SW 1271 (cell line): ENCODE results near the gene ELSPBP1.
"Not testable (repeated sequence)": the region's sequence is repeated elsewhere in the genome, so short reads cannot be mapped to it uniquely, and the experiment has no call there.

Experiments
- DNase-seq, 2 experiments: peaks; one replicate each; lab custom pipeline; 2025; lab: John Stamatoyannopoulos, UW

ELSPBP1 gene

DNA sequence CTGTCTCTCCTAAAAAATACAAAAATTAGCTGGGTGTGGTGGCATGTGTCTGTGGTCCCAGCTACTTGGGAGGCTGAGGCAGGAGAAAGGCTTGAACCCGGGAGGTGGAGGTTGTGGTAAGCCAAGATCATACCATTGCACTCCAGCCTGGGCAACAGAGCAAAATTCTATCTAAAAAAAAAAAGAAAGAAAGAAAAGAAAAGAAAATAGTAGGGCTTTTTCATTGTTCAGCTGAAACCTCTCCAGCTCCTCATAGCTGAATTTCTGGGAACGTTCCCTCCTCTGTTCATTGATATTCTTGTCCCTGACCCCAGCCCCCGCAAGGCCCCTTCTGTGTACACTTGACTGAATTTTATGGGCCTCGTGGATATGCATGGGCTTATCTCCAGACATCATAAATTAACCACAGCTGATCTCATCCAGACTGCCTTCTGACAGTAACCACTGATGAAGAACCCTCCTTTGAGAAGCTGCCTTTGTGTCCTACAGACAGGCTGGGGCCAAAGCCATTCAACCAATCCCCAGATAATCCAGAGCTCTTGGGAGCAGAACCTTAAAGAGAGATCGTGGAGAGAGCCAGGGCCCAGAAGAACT is at the start of gene ELSPBP1:
TSS of gene ELSPBP1 (plus strand) at position 424 of the 594 bp plus-strand sequence. CDS start 14,036 bp downstream, outside the sequence.
- no peak for DNase-seq

DNA sequence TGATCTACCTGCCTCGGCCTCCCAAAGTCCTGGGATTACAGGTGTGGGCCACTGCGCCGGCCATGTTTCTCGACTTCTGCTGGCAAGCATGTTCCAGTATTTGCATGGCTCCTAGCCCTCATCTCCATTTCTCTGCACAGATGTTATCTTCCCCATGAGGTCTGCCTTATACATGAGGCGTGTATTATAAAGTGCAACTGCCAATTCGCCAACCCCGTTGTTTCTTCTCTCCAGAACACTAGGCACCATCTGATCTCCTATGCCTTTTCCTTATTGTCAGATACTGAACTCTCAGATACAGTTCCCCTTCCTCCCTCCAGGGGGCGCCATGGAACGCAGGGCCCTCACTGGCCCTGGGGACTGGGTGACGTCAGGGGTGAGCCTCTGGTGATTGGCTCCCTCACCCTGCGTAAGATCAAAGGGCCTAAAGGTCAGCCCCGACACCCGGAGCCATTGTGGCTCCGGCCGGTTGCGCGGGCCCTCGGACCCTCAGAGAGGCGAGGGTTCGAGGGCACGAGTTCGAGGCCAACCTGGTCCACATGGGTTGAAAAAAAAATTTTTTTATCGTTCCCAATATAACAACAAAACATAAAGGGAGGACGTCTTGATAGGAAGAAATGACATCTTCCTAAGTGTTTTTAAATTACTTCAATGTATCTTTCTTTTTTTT is 44.4 kb upstream of the ELSPBP1 start:
- not testable (repeated sequence) for DNase-seq

DNA sequence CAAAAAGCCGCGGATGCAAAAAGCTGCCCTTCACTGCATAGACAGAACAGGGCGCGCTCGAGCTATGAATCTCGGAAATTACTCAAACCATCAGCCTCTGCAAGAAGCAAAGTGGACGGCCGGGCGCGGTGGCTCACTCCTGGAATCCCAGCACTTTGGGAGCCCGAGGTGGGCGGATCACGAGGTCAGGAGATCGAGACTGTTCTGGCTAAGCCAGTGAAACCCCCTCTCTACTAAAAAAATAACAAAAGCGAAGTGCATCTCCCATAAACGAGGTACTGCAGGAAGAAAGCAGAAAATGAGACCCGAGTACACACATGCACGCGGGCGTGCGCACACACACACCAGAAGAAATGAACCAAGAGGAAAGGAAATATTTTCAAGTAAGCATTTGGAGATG is 42.3 kb upstream of the ELSPBP1 start:
- DNase-seq: not testable (repeated sequence)

DNA sequence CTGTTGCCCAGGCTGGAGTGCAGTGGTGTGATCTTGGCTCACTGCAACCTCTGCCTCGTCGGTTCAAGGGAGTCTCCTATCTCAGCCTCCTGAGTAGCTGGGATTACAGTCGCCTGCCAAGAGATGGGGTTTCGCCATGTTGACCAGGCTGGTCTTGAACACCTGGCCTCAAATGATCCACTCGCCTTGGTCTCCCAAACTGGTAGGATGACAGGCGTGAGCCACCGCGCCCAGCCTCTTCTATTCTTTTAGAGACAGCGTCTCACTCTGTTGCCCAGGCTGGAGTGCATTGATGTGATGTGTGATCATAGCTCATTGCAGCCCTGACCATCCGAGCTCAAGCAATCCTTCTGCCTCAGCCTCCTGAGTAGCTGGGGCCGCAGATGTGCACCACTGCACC is 38.5 kb upstream of the ELSPBP1 start:
- DNase-seq: not testable (repeated sequence)

DNA sequence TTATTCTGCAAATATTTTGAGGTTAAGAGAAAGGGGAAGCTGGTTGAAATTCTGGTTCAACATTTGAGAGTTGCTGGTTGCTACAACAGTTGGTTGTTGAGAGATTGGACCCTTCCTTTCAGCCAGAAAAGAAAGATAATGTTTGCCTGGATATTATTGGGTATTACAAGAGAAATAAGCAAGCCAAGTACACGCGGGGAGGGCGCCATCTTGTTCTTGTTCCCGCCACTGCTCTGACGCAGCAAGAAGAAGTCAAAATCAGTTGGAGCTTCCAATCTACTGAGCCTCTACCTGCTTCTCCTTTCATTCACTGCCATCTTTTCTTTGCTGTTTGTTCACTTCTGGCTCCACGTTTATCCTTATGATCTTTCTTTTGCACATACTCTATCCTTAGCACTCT is 20.9 kb upstream of the ELSPBP1 start:
- no peak for DNase-seq

DNA sequence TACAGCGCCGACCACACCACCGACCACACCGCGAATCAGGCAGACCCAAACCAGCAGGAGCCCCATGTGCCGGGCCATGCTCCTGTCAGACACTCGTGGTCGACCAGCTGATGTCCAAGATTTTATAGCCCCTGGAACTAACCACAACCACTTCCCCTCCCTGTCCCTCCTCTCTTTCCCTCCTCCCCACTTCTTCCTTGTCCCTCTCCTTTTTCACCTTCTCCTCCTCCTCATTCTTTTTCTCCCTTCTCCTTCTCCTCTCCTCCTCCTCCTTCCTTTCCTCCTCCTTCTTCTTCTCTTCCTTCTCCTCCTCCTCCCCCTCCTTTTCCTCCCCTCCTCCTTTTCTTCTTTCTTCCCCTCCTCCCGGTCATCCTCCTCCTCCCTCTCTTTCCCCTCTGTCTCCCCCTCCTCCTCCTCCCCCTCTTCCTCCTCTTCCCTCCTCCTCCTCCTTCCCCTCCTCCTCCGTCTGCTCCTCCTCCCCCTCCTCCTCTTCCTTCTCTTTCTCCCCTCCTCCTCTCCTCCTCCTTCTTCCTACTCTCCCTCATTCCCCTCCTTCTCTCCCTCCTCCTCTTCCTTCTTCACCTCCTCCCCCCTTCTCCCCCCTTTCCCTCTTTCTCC is 3.1 kb upstream of the ELSPBP1 start:
- DNase-seq: no peak

DNA sequence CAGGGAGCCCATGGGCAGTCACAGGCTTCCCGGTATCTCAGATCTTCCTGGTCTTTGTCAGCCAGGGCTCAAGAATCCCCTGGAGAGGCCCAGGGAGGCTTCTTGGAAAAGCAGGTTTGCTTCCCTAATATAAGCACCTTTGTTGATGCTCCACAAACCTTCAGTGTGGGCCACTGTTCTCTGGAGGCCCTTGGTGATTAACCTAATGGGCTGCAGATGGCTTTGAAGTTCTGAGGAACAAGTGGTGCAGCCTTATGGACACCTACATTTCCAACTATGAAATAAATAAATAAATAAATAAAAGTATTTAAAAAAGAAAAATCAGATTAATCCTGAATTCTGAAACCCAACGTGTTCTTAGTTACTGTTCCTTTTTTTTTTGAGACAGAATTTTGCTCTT is 2.4 kb upstream of the ELSPBP1 start, which contains the start of gene BSPH1:
TSS of gene BSPH1 (minus strand) at position 101 of the 400 bp plus-strand sequence. CDS start at position 12, 89 bp downstream.
- no peak for DNase-seq

DNA sequence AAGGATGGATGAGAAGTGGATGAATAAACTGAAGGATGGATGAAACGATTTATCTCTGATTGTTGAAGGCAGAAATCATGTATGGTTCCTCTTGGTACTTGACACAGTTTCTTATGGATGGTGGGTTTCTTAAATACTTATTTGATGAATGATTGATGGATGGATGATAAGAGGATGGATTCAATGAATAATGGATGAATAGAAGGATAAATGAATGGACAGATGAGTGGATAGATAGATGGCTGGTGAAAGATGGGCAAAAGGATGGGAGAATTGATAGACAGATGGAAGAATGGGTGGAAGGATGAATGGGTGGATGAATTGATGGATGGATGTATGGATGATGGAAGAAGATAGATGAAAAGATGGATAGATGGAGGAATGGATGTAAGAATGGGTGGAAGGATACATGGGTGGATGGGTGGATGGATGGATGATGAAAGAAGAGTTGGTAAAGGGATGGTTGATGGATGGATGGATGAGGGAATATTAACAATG is 1.8 kb downstream of the ELSPBP1 start:
- DNase-seq: no peak

DNA sequence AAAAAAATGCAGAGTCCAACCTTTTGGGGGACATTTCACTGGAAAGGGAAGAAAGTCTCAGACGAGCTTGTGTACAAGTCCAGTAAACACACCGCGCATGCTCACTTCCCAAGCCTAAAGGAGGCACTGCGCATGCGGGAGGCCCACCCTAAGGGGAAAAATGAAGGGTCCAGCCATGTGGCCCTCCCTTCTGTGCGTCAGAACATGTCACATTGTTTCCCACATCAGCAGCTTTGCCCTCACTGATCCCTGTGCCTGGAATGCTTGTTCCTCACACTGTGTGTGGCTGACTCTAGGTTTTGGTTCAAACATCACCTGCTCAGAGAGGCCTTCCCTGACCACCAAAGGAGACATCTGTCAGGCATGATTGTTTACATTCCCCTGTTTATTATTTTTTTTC is 4.4 kb downstream of the ELSPBP1 start:
- DNase-seq: no peak

DNA sequence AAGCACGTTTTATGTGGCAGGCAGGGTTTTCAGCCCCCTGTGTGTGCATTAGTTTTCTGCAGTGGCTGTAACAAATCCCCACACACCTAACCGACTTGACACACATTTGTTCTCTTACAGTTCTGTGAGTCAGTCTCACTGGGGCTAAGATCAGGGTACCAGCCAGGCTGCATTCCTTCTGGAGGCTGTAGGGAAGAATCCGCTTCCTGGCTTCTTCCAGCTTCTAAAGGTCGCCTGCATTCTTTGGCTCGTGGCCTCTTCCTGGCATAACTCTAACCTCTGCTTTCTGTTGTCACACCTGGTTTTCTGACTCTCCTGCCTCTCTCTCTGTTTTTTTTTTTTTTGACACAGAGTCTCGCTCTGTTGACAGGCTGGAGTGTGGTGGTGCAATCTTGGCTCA is 6.4 kb downstream of the ELSPBP1 start:
- no peak for DNase-seq

DNA sequence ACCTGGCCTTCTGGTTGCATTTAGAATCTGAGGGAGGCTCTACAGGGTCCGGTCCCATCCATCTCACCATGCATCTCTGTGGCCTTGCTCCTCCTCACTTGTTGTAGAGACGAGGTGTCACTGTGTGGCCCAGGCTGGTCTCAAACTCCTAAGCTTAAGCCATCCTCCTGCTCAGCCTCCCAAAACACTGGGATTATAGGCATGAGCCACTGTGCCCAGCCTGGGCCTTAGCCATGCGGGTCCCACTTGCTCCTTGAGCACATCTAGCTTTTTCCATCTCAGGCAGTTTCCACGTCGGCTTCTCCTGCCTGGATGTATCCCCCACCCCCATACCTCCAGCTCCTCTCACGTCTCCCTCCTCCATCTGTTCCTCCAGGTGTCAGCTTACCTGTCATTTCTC is 9.8 kb downstream of the ELSPBP1 start:
- DNase-seq: no peak

DNA sequence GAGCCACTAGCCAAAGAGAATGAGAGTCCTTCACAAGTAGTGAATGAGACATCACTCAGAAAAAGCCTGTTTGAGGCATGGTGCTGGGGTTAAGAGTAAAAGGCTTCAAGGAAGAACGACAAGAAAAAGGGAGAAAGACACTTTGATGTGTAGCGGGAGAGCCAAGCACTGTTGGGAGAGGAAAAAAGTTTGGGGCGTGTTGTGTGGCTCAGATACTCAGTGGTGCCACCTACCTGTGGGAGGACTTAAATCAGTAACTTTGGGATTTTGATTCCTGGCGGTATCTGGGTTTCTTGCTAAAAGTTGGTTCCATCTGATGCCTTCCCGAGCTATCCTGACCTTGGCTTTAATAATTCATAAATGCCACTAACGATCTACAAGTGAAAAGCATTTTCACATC is 12.3 kb downstream of the ELSPBP1 start:
- DNase-seq: no peak

DNA sequence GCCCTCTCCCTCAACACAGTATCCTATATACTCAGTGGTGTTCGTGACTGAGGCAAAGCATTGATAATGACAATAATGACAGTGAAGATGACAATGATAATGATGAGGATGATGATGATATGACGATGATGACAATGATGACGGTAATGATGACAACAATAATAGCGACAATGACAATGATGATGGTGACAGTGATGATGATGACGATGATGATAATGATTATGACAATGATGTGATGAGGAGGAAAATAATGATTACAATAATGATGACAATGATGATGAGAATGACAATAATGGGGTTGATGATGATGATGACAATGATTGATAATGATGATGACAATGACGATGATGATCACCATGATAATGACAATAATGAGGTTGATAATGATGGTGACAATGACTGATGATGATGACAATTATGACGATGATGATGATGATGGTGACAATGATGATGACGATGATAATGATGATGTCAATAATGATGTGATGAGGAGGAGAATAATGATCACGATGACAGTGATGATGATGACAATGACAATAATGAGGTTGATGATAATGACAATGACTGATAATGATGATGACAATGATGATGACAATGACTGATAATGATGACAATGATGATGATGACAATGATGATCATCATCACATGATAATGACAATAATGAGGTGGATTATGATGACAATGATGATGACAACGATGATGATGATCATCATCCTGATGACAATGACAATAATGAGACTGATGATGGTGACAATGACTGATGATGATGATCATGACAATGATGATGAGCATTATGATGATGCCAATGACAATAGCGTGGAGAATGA is 16.7 kb downstream of the ELSPBP1 start:
- no peak for DNase-seq

DNA sequence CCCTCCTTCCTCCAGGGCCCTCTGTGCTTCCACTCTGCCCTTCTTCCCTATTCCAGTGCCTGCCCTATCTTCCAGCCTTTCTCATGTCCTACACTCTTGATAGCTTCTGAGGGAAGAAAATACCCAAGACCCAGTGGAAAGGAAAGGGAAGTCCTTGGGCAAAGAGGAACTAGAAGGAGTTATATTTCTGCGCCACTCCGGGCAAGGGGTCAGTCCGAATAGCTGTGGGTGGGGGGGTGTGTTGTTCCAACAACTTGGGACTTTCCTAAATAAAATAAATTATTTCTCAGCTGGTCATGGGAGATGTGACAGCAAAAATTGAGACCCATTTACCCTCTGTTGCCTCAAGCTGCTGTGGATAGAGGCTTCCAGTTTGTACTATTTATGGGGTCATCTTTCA is 26.3 kb downstream of the ELSPBP1 start:
- no peak for DNase-seq

DNA sequence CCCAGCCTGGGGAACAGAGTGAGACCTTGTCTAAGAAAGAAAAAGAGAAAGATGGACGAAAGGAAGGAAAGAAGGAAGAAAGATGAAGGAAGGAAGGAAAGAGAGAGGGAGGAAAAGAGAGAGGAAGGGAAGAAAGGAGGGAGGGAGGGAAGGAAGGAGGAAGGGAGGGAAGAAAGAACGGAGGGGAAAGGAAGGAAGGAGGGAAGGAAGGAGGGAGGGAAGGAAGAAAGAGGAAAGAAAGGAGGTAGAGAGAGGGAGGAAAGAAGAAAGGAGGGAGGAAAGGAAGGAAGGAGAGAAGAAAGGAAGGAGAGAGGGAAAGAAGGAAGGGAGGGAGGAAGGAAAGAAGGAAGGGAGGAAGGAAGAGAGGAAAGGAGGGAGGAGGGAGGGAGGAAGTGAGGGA is 28.6 kb downstream of the ELSPBP1 start:
- DNase-seq: no peak

DNA sequence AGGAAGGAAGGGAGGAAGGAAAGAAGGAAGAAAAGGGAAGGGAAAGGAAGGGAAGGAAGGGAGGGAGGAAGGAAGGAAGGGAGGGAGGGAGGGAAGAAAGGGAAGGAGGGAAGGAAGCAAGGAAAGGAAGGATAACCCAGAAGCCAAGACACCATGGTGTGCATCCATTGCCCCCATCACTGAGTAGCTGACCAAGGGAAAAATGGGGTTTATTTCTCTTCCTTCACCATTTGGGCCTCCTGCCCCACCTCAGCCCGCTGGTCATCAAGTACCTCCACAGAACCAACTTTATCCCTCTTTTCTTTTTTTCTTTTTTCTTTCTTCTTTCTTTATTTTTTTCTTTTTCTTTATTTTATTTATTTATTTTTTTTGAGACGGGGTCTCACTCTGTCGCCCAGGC is 29.1 kb downstream of the ELSPBP1 start:
- DNase-seq: no peak

DNA sequence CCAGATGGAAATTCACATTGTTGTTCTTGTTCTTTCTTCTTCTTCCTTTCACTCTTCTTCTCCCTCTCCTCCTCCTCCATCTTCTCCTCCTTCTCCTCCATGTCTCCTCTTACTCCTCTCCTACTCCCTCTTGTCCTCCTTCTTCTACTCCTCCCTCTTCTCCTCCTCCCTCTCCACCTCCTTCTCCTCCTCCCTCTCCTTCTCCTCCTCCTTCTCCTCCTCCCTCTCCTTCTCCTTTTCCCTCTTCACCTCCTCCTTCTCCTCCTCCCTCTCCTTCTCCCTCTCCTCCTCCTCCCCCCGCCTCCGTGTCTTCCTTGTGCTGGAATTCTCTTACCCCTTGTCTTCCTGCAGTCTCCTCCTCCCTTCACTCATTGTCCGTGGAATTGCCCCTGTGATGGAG is 31.0 kb downstream of the ELSPBP1 start:
- no peak for DNase-seq

DNA sequence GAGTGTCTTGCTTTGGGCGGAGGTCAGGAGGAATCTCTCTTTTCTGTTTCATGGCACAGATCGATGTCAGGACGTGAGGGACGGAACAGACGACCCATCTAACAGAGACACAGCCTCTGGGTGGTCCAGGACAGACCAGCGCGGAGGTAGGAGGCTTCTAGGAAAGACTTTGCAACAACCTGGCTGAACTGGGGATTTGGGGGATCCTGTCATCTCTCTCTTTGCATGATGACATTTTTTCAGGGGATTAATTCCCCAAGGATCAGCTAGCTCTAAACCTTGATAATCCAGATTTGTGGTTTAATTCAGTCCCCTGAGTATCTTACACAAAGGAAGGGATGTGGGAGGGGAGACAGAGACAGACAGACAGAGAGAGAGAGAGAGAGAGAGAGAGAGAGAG is 35.0 kb downstream of the ELSPBP1 start:
- no peak for DNase-seq

DNA sequence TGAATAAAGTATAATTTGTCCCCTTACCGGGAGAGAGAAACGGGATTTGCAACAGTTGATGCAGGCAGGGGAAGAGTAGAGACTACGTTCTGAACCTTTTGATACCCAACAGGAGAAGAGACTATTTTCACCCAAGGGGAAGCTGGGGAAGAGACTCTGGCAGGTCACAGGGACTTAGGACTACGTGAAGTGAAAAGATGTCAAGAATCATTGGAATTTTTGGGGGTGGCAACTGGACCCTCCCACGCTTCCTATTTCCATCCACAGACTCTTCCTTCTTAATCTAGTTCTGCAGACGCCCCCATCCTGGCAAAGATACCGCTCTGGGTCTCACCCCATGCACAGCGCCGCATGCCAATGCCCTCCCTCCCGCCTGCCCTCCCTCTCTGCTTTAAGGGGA is 35.6 kb downstream of the ELSPBP1 start:
- DNase-seq: no peak

DNA sequence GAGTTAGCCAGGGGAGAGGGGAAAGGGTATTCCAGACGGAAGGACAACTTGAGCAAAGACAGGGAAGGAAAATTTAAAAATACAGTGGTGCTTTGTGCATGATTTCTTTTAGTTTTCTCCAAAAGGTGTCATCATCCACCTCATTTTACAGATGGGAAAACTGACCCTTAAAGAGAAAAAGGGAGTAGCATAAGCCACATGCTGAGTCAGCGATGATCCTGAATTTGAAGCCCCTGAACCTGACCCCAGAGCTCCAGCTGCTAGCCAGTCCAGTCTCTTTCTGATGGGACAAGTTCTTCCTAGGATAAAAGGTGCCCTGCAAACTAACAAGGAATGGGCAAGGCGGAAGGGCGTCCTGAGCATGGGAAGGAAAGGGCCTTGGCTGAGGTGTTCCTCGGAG is 39.2 kb downstream of the ELSPBP1 start:
- no peak for DNase-seq

DNA sequence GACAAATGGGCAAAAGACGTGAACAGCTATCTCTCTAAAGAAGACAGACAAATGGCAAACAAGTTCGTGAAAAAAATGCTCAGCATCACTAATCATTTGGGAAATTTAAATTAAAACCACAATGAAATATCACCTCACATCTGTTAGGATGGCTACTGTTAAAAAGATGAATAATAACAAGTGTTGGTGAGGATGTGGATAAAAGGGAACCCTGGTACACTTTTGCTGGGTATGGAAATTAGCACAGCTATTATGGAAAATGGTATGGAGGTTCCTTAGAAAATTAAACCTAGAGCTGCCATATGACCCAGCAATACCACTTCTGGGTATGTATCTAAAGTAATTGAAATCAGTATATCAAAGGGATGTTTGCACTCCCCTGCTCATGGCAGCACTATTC is 42.3 kb downstream of the ELSPBP1 start:
- no peak for DNase-seq

DNA sequence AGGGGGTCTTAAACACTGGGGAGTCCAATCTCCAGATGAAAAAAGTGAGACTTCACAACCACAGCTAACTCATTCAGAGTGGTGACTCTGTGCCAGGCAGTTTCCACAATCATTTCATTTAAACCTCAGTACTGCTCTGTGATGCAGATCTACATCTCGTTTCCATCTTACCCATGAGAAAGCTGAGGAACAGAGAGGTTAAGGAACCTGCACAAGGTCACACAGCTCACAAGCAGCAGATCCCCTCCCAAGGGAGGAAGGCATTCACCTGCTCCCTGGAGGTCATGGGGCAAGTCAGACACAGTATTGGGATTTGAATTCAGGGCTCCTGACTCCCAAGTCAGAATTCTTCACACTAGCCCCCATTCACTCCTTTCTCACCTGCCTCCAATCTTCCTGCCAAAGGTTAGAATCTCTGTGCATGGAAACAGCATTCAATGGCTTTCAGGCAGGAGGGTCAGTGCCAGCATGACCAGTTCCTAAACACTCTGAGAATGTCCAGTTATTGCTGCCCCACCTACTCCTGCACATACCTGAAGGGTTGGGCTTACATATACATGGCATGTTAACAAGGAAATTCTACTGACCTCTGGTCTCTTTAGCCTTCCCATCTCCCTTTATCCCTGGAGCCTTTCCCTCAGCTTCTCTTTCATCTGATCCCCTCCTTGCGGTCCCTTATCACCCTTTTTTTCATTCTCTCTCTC is 47.6 kb downstream of the ELSPBP1 start:
- no peak for DNase-seq
